G401.6 (cell line): Measurements from ENCODE around the gene SCRG1.
A peak's percentile ranks its signal among the peaks of the same experiment; 100 is the strongest.

ENCODE experiments used
- FAIRE-seq: peaks from 2 replicates; lab custom pipeline; 2012; peaks lifted over from hg19 to GRCh38; lab: Jason Lieb, UNC

The SCRG1 gene

DNA sequence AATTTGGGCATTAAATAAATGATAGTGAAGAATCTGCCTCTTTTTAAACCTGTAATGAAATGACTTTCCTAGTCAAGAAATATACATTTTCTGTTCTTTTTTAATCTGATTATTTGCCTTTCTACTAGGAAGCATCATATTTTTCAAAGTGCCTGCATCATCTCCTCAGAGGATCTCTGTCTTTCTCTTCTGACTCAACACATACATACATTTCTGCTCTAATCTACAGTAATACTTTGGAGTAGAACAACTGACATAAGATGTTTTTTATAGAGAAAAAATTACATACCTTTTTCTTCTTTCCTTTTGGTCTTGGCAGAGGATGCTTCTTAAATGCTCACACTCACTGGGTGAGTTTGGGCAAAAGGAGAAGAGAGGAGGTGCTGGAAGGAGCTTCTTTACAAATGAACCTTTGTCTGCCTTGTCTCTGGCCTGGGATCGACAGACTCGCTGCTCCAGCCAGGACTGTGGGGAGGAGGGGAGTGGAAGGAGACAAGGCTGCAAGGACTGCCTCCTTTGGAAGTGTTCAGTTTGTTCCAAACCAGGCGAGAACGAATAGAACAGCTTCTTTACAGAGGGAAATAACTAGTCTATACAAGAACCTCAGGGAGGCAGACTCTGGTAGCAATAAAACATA, at the start of gene SCRG1:
Gene SCRG1, minus strand, starts transcription at position 338 of the 637 bp plus-strand sequence. CDS start 7,702 bp downstream, outside the sequence.
- no peak for FAIRE-seq

DNA sequence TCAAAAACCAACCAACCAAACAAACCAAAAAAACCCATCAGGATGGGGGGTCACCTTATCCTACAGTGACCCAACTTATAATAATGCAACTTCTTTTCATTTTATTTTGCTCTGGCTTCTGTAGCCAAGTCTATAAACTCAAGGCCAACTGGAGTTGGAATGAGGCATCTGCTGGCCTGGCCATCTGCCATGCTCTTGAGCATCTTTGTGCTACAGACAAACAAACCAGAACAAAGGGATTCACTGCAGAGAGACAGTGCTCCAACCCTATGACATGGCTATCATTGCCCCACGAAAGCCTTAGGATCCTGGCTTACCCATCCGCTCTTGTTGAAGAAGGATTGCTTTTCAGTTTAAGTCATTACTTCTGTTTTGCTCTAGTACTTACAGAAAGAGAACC, 49.2 kb upstream of the SCRG1 start:
- no peak for FAIRE-seq

GRCh38 chr4:173446416-173446815, 47.5 kb upstream of the SCRG1 start:
- FAIRE-seq = no peak

DNA sequence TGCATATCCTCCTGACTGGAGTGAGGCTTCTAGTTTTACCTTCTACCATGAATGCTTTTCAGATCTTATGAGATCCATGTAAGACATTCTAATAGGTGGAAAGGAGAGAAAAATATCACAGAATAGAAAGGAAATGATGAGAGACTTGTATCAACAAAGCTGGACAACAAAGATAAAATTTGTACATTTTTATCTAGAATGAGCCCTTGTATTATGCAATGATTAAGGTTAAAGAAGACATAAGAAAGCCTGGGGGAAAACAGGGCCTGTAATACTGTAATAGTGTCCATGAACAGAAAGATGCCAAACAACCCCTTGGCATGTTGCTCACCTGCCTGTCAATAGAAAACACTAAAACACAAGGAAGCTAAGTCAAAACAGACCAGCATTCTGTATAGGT, 44.2 kb upstream of the SCRG1 start:
- no peak for FAIRE-seq

- FAIRE-seq = no peak
These were observed 43.5 kb upstream of the SCRG1 start for GRCh38 chr4:173442223-173442932.

DNA sequence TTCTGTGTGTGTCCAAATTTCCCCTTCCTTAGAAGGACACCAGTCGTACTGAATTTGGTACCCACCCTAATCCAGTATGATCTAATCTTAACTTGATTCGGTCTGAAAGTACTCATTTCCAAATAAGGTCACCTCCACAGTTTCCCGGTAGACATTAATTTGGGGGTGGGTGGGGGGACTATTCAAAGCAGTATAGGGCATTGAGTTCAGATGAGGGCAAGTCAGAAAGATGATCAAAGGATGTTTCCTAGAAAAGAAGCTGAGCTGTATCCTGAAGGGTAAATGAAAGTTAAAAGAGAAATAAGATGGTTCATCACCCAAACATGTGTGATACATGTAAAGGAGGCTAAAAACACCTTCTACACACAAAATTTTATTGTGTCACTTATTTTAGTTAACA, 42.0 kb upstream of the SCRG1 start:
- FAIRE-seq = no peak

DNA sequence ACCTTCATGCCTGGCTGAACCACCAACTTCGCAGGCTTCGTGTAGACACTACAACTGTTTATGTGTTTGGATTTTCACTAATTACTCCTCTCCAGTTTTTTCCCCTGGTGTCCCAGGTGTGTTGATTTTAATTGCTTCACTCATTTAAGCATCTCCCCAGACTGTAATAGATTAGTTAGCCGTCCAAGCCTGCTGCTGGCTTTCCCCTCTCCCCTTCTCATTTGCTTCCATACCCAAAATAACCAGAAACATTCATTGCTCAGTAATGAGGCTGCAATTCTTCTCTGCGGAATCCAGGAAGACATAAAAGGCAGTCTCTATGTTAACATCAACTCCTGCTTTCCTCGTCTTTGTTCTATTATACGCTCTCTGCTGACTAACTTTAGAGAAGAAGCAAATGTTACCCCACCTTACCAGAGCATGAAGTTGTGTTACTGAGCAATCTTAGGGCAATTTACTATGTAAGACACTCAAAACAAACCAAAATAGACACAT, 37.9 kb upstream of the SCRG1 start:
- FAIRE-seq = no peak

- FAIRE-seq = no peak
These were observed 37.2 kb upstream of the SCRG1 start for GRCh38 chr4:173436149-173436579.

GRCh38 chr4:173434231-173434630, 35.3 kb upstream of the SCRG1 start:
- FAIRE-seq = no peak

DNA sequence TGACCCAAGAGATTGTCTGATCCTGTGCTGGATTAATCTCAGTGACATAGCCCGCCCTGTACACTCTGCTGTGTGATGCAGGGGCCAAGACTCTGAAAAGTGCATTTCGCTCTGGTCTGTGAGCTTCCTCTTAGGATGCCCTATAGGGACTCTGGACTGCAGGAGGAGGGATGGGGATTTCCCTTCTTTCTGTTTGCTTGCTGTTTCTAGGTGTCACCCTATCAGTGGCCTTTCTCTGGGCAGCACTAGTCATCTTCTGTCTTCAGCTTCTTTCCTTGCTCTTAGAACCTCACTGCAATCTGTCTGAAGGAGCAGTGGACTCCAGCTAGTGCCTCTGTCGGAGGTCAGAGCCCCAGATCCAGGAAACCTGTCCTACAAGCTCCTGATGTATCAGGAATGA, 34.5 kb upstream of the SCRG1 start:
- FAIRE-seq = no peak

DNA sequence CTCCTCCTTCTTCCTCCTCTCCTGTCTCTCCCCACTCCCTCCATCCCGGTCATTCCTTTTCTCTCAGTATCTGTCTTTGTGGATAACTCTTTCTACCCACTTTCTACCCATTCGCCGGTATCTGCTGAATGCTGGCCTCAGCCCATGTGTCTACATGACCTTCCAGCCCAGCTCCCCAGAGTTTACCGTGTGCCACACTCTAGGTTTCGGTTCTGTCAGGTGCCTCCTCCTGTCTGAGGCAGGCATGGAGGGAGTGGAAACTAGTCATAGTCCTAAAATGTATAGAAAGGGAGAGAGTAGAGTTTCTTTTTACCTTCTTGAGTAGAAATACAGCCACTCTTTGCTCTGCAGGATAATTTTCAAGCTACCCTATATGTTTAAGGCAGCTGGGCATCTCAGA, 33.5 kb upstream of the SCRG1 start:
- FAIRE-seq = no peak

GRCh38 chr4:173426064-173426463, 27.1 kb upstream of the SCRG1 start:
- no peak for FAIRE-seq

- no peak for FAIRE-seq
These were observed 26.2 kb upstream of the SCRG1 start for GRCh38 chr4:173424899-173425805.

- FAIRE-seq = no peak
These were observed 21.9 kb upstream of the SCRG1 start for GRCh38 chr4:173420801-173421200.

DNA sequence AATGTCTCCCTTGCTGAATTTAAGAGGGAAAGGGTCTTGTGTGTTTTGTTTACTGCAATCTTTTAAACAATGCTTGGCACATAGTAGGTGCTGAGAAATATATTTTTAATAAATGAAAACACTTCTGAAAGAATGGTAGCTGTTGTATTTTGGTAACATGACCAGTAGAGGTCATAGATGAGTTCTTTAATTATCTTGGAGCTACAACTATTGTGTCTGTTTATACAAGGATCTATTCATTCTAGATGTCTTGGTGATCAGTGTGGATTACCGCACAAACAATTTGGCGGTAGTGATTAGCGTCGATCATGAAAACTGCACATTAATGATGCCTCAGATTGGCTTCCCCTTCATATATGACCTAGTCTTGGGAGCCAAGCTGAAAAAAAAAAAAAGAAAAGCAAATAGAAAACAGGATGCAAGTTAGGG, 21.4 kb upstream of the SCRG1 start:
- FAIRE-seq = peak; percentile 82

DNA sequence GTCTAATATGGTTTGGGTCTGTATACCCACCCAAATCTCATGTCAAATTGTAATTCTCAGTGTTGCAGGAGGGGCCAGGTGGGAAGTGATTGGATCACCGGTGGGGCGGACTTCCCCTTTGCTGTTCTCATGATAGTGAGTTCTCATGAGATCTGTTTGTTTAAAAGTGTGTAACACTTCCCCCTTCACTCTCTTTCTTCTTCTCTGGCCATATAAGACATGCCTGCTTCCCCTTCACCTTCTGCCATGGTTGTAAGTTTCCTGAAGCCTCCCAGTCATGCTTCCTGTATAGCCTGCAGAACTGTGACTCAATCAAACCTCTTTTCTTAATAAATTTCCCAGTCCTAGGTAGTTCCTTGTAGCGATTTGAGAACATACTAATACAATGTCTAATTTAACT, 19.7 kb upstream of the SCRG1 start:
- FAIRE-seq = no peak

GRCh38 chr4:173417833-173418232, 18.9 kb upstream of the SCRG1 start:
- no peak for FAIRE-seq

GRCh38 chr4:173415885-173416653, 17.2 kb upstream of the SCRG1 start:
- no peak for FAIRE-seq

DNA sequence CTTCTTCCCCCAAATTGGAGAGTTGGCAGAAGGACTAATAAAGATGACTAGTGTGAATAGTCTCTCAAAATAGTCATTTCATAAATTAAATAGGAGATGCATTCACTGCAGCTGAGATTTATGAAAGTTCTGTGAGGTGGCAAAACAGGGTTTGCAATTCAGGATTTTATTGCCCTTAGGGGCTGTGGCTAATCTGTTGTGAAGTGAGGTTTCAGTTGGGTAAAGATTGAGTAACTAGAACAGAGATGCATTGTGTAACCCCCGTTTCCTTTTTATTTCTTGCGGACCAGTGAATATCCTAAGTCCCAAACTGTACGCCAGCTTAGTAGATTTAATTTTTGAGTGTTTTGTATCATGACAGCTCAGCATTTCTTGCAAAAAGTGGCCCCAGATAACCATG, 16.2 kb upstream of the SCRG1 start:
- no peak for FAIRE-seq

DNA sequence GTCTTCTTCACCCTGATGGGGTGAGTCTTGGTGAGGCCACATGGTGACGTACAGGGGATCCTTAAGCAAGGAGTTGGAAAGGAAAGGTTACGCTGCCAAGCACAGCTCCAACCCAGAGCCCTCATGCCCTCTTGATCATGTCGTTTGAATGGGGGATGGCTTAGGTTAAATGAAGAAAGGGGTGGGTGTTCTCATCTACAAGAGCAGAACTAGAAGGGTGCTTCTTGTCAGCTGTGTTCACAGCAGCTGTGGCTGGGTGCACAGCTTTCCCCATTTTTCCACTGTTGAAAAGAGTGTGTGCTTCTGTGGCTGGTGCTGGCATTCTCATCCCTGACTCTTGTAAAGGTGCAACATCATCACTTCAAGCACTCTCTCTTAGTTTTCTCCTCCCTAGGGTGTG, 15.5 kb upstream of the SCRG1 start:
- no peak for FAIRE-seq

DNA sequence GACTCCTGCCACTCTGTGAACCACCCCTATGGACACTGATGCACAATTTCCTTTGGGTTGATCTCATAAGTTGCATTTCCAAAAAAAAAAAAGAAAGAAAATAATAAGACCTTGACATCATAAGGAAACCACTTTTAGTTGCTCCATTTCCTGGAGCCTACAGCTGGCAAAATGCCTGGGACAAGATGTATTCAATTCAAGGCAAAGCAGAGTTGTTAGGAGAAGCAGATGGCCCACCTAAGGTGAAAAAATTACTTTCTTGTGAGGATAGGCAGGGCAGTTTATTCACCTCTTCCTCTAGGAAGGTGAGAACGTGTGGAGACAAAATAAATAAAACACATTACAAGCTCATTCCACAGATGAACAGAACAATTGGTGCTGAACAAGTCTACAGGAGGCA, 14.1 kb upstream of the SCRG1 start:
- FAIRE-seq = no peak

DNA sequence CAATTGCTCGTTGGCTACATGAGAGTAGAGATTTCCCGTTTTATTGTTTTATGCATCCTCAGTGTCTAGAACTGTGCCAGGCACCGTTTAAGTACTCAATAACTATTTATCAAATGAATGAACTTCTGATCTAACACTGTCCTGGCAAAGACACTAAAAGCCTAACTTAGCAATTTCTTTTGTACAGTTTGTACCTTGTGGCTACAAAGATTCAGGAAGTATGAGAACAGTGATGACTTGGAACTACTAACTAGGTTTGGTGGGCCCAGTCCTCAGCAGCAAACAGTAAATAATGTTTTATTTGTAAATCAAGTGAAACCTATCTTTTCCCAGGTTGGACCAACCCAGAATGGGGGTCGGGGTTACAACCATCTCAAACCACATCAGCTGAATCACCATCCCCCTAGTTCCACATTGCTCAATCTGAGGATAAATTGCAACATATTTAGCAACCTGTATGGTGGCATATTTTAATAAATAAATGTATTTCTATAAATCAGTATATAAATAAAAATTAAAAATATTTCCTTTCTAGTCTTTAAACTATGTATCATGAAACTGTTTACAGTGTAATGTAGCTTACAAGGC, 12.3 kb upstream of the SCRG1 start:
- FAIRE-seq = peak; percentile 49
